ENCODE results near the gene QKI.

Gene QKI

GRCh38 chr6:163616452-163616851, 201.9 kb downstream of the QKI start:
- Histone ChIP-seq H3K27ac (no peak overlapping the region), H3K4me3 (ENCODE audit: low read depth, low read length) (no peak overlapping the region), H3K27me3 (replicated peaks) (no peaks in the 10 kb centered on the region), H3K36me3 (replicated peaks) (no peaks in the 10 kb centered on the region)
- no peak for DNase-seq
- in situ Hi-C loops (cut with HindIII; ENCODE audit: low pct_ligation_motif_present, low sequenced_read_pairs), result no loop called here
- TF ChIP-seq CTCF (IDR thresholded peaks at IDR 0.05; ENCODE audit: low read depth, low read length, missing control alignments), result no peak

GRCh38 chr6:163617549-163617948, 203.0 kb downstream of the QKI start:
- no peak for DNase-seq
- in situ Hi-C loops (cut with HindIII; ENCODE audit: low pct_ligation_motif_present, low sequenced_read_pairs), result no loop called here
- Histone ChIP-seq H3K27ac (no peak overlapping the region), H3K4me3 (ENCODE audit: low read depth, low read length) (no peak overlapping the region), H3K27me3 (replicated peaks) (no peaks in the 10 kb centered on the region), H3K36me3 (replicated peaks) (no peaks in the 10 kb centered on the region)
- no peak for TF ChIP-seq CTCF (IDR thresholded peaks at IDR 0.05; ENCODE audit: low read depth, low read length, missing control alignments)

- DNase-seq, result no peak
- no peak overlapping the region for H3K27ac ChIP-seq
- no peak for TF ChIP-seq CTCF (IDR thresholded peaks at IDR 0.05; ENCODE audit: low read depth, low read length, missing control alignments)
- H3K36me3 ChIP-seq (replicated peaks), result no peaks in the 10 kb centered on the region
- no peaks in the 10 kb centered on the region for H3K27me3 ChIP-seq (replicated peaks)
- in situ Hi-C loops (cut with HindIII; ENCODE audit: low pct_ligation_motif_present, low sequenced_read_pairs), result no loop called here
- no peak overlapping the region for H3K4me3 ChIP-seq (ENCODE audit: low read depth, low read length)
Measured at GRCh38 chr6:163620101-163620500, 205.6 kb downstream of the QKI start.

GRCh38 chr6:163620670-163621330, 206.3 kb downstream of the QKI start:
- DNase-seq, result peak; percentile 3
- in situ Hi-C loops (cut with HindIII; ENCODE audit: low pct_ligation_motif_present, low sequenced_read_pairs), result no loop called here
- H3K4me3 ChIP-seq (ENCODE audit: low read depth, low read length), result no peak overlapping the region

GRCh38 chr6:163625265-163625664, 210.7 kb downstream of the QKI start:
- in situ Hi-C loops (cut with HindIII; ENCODE audit: low pct_ligation_motif_present, low sequenced_read_pairs), result no loop called here
- TF ChIP-seq CTCF (IDR thresholded peaks at IDR 0.05; ENCODE audit: low read depth, low read length, missing control alignments), result no peak
- no peak overlapping the region for H3K27ac ChIP-seq

More at GRCh38 chr6:163620670-163621330, 206.3 kb downstream of the QKI start:
- Histone ChIP-seq H3K27ac (no peak overlapping the region), H3K27me3 (replicated peaks) (no peaks in the 10 kb centered on the region), H3K36me3 (replicated peaks) (no peaks in the 10 kb centered on the region)
- TF ChIP-seq CTCF (IDR thresholded peaks at IDR 0.05; ENCODE audit: low read depth, low read length, missing control alignments), result no peak

More at GRCh38 chr6:163625265-163625664, 210.7 kb downstream of the QKI start:
- Histone ChIP-seq H3K36me3 (replicated peaks) (no peaks in the 10 kb centered on the region), H3K4me3 (ENCODE audit: low read depth, low read length) (no peak overlapping the region), H3K27me3 (replicated peaks) (no peaks in the 10 kb centered on the region)
- DNase-seq, result no peak
